NCI-H226 (cell line): ENCODE results near the gene YEATS4.

Experiments used
- DNase-seq: peaks from one replicate; pipeline ENCODE4 v3.0.0-alpha.2; 2015

Gene YEATS4

GRCh38 chr12:69396041-69396440 is 36.5 kb downstream of the YEATS4 start:
- no peak for DNase-seq

DNA sequence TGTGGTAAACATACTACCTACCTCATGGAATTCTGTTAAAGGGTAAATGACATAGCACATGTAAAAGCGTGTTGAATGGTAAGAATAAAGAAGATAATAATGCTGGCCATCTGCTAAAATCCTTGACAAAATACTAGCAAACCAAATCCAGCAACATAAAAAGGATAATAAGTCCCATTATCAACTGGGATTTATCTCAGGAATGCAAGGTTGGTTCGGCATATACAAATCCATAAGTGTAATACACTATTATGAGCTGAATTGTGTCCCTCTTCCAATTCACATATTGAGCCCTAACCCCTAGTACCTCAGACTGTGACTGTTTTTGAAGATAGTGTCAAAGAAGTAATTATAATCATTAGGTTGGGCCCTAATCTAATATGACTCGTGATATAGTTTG is 37.4 kb downstream of the YEATS4 start:
- DNase-seq, result no peak

GRCh38 chr12:69397978-69398377 is 38.4 kb downstream of the YEATS4 start:
- peak; percentile 84 for DNase-seq

DNA sequence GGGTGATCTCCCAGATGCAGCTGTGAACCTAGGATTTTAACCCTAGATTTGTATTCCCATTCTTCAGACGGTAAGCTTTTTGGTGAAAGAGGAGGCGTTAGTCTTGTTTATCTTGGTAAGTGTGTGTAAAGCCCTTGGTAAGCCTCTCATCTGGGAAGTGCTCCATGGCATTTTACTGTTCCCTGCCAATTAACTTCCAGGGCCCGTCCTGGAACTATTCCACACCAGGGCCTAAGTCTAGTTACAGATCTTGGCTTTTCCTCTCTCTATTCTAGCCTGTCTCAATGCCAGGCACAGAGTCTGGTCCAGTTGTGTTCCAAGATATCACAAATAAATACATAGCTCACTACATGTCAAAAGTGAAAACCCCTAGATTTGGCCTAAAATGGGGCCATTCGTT is 42.4 kb downstream of the YEATS4 start:
- DNase-seq, result no peak

DNA sequence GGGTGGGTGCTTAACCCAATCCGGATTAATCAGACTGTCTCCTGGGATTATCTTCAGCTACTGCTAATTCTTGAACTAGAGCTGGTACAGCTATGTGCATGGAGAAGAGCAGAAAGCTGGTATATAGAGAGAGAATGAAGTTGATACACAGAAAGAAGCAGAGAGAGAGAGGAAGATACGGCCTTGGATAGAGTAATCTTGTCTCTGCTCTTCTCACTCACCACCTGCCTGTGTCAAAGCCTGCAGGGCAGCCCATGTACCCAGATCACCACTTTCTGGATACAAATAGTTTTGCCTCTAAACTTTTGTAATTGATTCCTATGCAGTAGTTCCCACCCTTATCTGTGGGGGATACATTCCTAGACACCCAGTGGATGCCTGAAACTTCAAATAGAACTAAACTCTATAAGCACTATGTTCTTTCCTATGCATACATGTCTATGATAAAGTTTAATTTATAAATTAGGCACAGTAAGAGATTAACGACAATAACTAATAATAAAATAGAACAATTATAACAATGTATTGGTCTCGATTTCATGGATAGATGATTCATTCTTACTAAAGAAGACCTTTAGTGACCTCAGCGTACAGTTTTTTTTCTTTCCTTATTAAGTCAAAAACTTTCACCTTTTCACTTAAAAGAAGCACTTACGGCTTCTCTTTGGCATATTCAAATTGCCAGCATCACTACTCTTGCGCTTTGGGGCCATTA is 45.5 kb downstream of the YEATS4 start:
- peak; percentile 19 for DNase-seq

- DNase-seq, result peak; percentile 99
Observed at GRCh38 chr12:69405566-69405865, 46.0 kb downstream of the YEATS4 start.

GRCh38 chr12:69406217-69406616 is 46.7 kb downstream of the YEATS4 start:
- no peak for DNase-seq

DNA sequence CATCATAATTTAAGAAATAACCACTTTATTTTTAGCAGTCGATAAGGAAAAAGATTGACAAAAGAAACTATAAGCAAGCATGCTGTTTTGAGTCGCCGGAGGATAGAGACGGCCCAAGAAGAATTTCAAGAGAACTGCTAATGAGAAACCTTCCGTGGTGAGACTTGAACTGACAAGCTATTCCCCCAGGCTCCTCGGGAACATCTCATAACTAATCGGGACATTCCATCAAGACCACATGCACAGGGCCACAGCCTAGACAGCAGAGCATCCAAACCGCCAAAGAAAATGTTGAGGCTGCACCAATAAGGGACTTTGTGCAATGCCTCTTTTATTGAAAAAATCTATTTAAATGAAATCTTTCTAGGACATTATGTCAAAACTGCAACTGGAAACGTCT is 51.0 kb downstream of the YEATS4 start:
- no peak for DNase-seq

GRCh38 chr12:69412655-69413054 is 53.1 kb downstream of the YEATS4 start:
- DNase-seq, result no peak

DNA sequence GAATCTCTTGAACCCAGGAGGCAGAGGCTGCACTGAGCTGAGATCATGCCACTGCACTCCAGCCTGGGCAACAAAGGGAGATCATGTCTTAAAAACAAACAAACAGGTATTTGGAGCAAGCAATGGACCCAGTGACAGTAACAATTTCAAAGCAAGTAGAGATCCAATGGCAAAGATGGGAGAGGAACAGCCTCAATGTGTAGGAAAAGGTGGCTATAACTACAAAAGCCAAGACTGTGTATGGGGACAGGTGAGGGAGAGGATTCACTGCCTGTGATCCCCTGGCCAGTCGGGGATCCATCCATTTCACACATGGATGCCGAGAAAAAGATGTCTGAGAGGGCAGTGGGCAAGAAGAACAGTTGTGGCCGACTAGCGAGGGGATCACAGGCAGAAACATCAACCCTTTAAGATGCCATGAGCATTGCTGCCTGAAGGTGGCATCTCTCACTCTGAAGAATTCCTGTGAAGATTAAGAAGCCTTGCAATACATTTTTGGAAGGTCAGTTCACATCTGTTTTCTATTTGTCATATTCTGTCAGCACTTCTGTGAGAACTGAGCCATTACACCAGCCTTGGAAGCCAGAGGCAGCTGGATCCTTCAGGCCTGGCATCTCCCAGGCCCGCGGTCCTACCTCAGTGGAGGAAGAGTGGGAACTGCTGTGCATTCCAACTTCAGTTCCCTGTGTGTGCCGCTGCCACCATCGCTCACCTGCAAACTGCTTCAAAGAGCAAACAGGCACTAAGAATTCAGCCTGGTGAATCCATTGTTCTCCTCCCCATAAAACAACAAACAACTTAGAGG is 56.1 kb downstream of the YEATS4 start:
- peak; percentile 78 for DNase-seq

- DNase-seq, result no peak
Observed at GRCh38 chr12:69417231-69417630, 57.7 kb downstream of the YEATS4 start.

GRCh38 chr12:69417741-69418167 is 58.2 kb downstream of the YEATS4 start:
- no peak for DNase-seq

- DNase-seq, result no peak
Observed at GRCh38 chr12:69419701-69420100, 60.2 kb downstream of the YEATS4 start.

DNA sequence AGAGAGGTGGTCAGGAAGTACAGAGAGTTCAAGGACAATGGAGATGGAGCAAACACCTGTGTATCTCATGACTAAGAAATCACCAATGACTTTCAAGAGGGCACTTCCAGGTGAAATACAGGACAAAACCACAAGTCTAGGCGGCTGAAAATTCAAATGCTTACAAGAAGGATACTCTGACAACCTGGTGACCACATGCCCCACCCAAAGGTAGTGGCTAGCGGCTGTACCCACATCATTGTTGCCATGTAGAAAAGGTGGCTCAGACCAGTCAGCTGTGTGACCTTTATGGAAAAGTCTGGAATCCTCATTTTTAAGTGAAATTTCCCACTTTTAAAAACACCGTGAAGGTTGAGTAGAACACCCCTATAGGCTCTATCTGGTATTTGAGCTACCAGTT is 62.0 kb downstream of the YEATS4 start:
- DNase-seq, result no peak

GRCh38 chr12:69423037-69423905 is 63.7 kb downstream of the YEATS4 start:
- no peak for DNase-seq

GRCh38 chr12:69425417-69425816 is 65.9 kb downstream of the YEATS4 start:
- no peak for DNase-seq

DNA sequence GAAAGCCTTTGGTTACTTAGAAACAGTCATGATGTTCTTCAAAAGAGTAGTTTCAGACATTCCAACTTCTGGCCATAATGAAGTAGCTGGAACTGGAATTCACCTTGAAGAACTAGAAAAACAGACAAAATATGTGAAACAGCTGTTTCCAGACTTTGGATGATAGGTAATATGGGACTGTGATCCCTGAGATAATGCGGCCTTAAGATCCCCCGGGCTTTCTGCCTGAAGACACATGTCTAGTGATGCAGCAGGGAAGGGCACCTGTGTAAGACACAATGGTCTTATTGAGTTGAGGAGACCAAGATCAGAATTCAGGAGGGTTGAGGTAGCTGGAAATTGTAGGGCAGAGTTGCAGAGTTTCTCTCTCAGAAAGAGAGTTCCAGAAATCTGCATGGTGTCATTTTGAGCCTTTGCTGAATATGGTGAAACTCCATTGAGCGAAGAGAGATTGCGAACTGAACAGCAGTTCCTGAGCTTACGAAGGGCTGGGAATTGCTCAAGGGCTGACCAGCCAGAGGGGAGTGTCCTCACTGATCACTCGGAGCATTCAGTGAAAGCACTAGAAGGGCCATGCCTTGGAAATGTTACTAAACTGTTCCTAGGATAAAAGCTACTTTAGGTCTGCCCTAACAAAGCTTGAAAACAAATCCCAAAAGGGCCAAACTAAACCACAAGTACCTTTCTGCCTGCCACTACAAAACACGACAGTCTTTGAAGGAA is 69.0 kb downstream of the YEATS4 start:
- DNase-seq, result no peak

DNA sequence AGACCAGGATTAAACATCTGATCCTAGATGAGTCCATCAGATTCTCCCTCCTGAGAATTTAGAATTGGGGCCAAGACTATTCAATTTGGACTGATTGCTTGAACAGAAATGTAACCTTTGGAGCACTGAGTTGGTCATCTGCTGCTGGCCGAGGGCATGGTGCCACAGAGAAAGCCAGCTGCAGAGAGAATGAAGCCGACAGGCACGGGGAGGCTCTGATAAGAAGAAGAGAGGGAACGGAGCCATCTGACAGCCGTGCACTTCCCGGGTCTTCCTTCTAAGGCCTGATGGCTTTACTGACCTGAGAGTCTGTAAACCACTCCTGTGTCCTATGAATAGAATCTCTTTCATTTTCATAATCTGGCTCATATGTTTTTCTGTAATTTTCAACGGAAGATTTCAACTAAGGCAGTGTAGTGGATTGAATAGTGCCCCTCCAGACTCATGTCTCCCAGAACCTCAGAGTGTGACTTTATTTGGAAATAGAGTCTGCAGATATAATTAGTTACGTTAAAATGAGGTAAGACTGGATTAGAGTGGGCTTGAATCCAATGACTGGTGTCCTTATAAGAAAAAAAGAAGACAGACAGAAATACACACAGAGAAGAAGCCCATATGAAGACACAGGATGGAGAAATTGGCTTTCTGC is 71.5 kb downstream of the YEATS4 start:
- DNase-seq, result no peak

GRCh38 chr12:69431591-69432222 is 72.2 kb downstream of the YEATS4 start:
- DNase-seq, result no peak

GRCh38 chr12:69433653-69434052 is 74.1 kb downstream of the YEATS4 start:
- DNase-seq, result no peak

- no peak for DNase-seq
Observed at GRCh38 chr12:69435644-69436043, 76.1 kb downstream of the YEATS4 start.

- DNase-seq, result no peak
Observed at GRCh38 chr12:69437073-69437472, 77.5 kb downstream of the YEATS4 start.
